BE2C (cell line): Measurements from ENCODE around the gene JTB.

Source experiments
- DNase-seq: peaks from one replicate; pipeline ENCODE4 v3.0.0-alpha.2; 2020
- H3K27me3 ChIP-seq: fragments of 250-450 bp; sonication (Bioruptor Pico); 2 replicates; pipeline ENCODE4 v1.5.1; 2020; ENCODE audit warnings: mild to moderate bottlenecking
- H3K36me3 ChIP-seq: fragments of 250-450 bp; sonication (Bioruptor Pico); 2 replicates; pipeline ENCODE4 v1.5.1; 2020; ENCODE audit warnings: mild to moderate bottlenecking
- H3K4me1 ChIP-seq: fragments of 250-450 bp; sonication (Bioruptor Pico); 2 replicates; pipeline ENCODE4 v1.5.1; 2020
- H3K4me3 ChIP-seq: 2 replicates; pipeline ENCODE4 v1.5.1; 2011; ENCODE audit warnings: low read depth, low read length
- H3K9me3 ChIP-seq: fragments of 250-450 bp; sonication (Bioruptor Pico); 2 replicates; pipeline ENCODE4 v1.5.1; 2020
- CTCF ChIP-seq: IDR thresholded peaks from 2 replicates; pipeline ENCODE4 v1.5.1; 2012; ENCODE audit warnings: mild to moderate bottlenecking, low read depth, low read length

JTB gene

GRCh38 chr1:153939476-153939875, 38.0 kb downstream of the JTB start:
- no peak for TF ChIP-seq CTCF
- H3K4me3 ChIP-seq = no peak overlapping the region
- no peaks in the 10 kb centered on the region for H3K27me3 ChIP-seq
- no peaks in the 10 kb centered on the region for H3K9me3 ChIP-seq
- H3K36me3 ChIP-seq = peaks cover 46% of the 10 kb centered on the region
- DNase-seq = no peak
- no peaks in the 10 kb centered on the region for H3K4me1 ChIP-seq

- Histone ChIP-seq H3K9me3 (no peaks in the 10 kb centered on the region), H3K36me3 (peaks cover 49% of the 10 kb centered on the region), H3K27me3 (no peaks in the 10 kb centered on the region), H3K4me1 (no peaks in the 10 kb centered on the region), H3K4me3 (no peak overlapping the region)
- no peak for DNase-seq
- TF ChIP-seq CTCF = no peak
Measured at GRCh38 chr1:153938996-153939395, 38.5 kb downstream of the JTB start.

DNA sequence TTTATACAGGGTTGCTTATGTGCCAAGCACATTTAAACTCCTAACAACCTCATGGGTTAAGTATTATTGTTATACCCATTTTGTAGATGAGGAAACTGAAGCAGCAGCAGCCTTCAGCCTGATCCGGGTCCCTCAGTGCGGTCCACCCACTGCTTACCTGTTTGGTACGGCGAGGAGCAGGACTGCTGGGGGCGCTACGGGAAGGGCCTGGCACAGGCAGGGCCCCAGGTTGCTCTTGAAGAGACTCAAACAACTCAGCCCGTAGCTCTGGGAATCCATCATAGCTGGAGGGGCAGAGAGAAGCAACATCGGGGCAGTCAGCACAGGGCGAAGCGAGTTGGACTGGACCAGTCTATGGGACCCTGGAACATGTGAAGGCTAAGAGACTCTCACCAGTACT, 40.1 kb downstream of the JTB start:
- no peaks in the 10 kb centered on the region for H3K4me1 ChIP-seq
- H3K27me3 ChIP-seq = no peaks in the 10 kb centered on the region
- TF ChIP-seq CTCF = no peak
- no peak for DNase-seq
- no peak overlapping the region for H3K4me3 ChIP-seq
- no peaks in the 10 kb centered on the region for H3K9me3 ChIP-seq
- peaks cover 46% of the 10 kb centered on the region for H3K36me3 ChIP-seq

- H3K27me3 ChIP-seq = no peaks in the 10 kb centered on the region
- H3K36me3 ChIP-seq = peaks cover 43% of the 10 kb centered on the region
- no peak for TF ChIP-seq CTCF
- DNase-seq = no peak
- H3K4me3 ChIP-seq = no peak overlapping the region
- no peaks in the 10 kb centered on the region for H3K9me3 ChIP-seq
- no peaks in the 10 kb centered on the region for H3K4me1 ChIP-seq
Measured at GRCh38 chr1:153936011-153936802, 41.3 kb downstream of the JTB start.

- TF ChIP-seq CTCF = no peak
- Histone ChIP-seq H3K27me3 (no peaks in the 10 kb centered on the region), H3K4me1 (no peaks in the 10 kb centered on the region), H3K9me3 (no peaks in the 10 kb centered on the region), H3K4me3 (no peak overlapping the region), H3K36me3 (peaks cover 42% of the 10 kb centered on the region)
- no peak for DNase-seq
Measured at GRCh38 chr1:153934746-153935145, 42.7 kb downstream of the JTB start.

DNA sequence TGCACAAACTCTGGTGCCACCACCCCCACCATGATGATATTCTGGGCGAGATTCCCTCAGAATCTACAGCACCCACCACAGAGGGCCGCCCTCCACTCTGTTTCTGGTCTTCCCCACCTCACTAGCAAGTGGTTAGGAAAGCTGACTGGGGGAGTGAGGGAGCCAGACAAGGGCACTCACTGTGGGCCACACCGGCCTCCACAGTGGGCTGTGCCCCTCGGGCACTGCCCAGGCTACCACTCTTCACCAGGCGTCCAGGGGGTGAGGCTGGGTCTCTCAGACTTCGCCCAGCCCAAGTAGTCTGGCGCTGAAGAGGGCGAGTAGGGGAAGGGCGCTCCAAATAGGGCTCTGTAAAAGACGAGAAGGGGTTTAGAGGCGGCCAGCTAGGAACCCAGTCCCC, 43.5 kb downstream of the JTB start:
- peaks cover 41% of the 10 kb centered on the region for H3K36me3 ChIP-seq

More for the DNA sequence above, 43.5 kb downstream of the JTB start:
- DNase-seq = no peak
- Histone ChIP-seq H3K9me3 (no peaks in the 10 kb centered on the region), H3K4me1 (peaks cover 5% of the 10 kb centered on the region; the same call in 1 of the 2 replicates), H3K4me3 (no peak overlapping the region), H3K27me3 (no peaks in the 10 kb centered on the region)
- TF ChIP-seq CTCF = no peak
